Naive thymus-derived CD4-positive, alpha-beta T cell (primary cell): ENCODE measurements around the gene NAALADL2. TPM values are rescaled to one million over a fixed set of nuclear protein-coding genes. Genes with fewer than 3 reads are reported as not detected.

Experiments
- ATAC-seq: fragments of 150-1000 bp; cut with Tn5 transposase; 2 replicates; pipeline ENCODE4 v1.10.0; 2021; ENCODE audit warnings: mild to moderate bottlenecking, moderate library complexity
- CTCF ChIA-PET: fragments of 350-600 bp; sonication (Branson Sonifier 250); formaldehyde crosslinking; loops from one replicate; lab custom pipeline; 2021; ENCODE audit warnings: antibody characterized with exemption; lab: Charles Lee
- POLR2A ChIA-PET: fragments of 350-600 bp; sonication (Branson Sonifier 250); formaldehyde crosslinking; loops from one replicate; lab custom pipeline; 2021; ENCODE audit warnings: antibody characterized with exemption, inconsistent platforms; lab: Charles Lee
- DNase-seq, 9 donors: peaks; one replicate each; pipeline versions ENCODE4 v3.0.0 to v3.0.0-alpha.2; 2020 to 2022; ENCODE audit warnings: mixed read lengths in 1 of 9
- H3K27ac ChIP-seq: one replicate; pipeline ENCODE4 v1.7.0; 2013; ENCODE audit warnings: mild to moderate bottlenecking, low read depth, low read length, moderate library complexity
- H3K27me3 ChIP-seq, 2 donors: one replicate each; pipeline ENCODE4 v1.7.0; 2013; ENCODE audit warnings: low read length in 2 of 2, mild to moderate bottlenecking in 2 of 2, moderate library complexity in 2 of 2; ENCODE audit not compliant: control insufficient read depth in 2 of 2, insufficient read depth in 2 of 2
- H3K36me3 ChIP-seq, 3 experiments: 1 replicate in 2 of 3; 2 replicates in 1 of 3; pipeline ENCODE4 v1.7.0; 2013; ENCODE audit warnings: low read length in 3 of 3, mild to moderate bottlenecking in 3 of 3, moderate library complexity in 1 of 3; ENCODE audit not compliant: insufficient read depth in 3 of 3, control insufficient read depth in 2 of 3
- H3K4me1 ChIP-seq, 2 donors: one replicate each; pipeline ENCODE4 v1.7.0; 2013; ENCODE audit warnings: low read length in 2 of 2, mild to moderate bottlenecking in 2 of 2, moderate library complexity in 1 of 2; ENCODE audit not compliant: control insufficient read depth in 2 of 2, insufficient read depth in 2 of 2
- H3K4me3 ChIP-seq: 2 replicates; pipeline ENCODE4 v1.7.0; 2013; ENCODE audit warnings: mild to moderate bottlenecking, low read length
- H3K9me3 ChIP-seq, 3 experiments: 1 replicate in 2 of 3; 2 replicates in 1 of 3; pipeline ENCODE4 v1.7.0; 2013; ENCODE audit warnings: low read length in 3 of 3; ENCODE audit not compliant: control insufficient read depth in 2 of 3
- H3K27ac Mint-ChIP-seq, 9 donors: one replicate each; pipeline ENCODE4 v1.8.0; 2020 to 2022; ENCODE audit warnings: mixed read lengths in 9 of 9, mild to moderate bottlenecking in 8 of 9, moderate library complexity in 5 of 9, inconsistent platforms in 2 of 9
- H3K27me3 Mint-ChIP-seq, 5 donors: one replicate each; pipeline ENCODE4 v1.8.0; 2021 to 2022; ENCODE audit warnings: mixed read lengths in 5 of 5, mild to moderate bottlenecking in 1 of 5
- H3K36me3 Mint-ChIP-seq, 5 donors: one replicate each; pipeline ENCODE4 v1.8.0; 2020 to 2022; ENCODE audit warnings: mixed read lengths in 5 of 5, mild to moderate bottlenecking in 3 of 5, inconsistent platforms in 1 of 5
- H3K4me1 Mint-ChIP-seq, 7 donors: one replicate each; pipeline ENCODE4 v1.8.0; 2020 to 2022; ENCODE audit warnings: mixed read lengths in 7 of 7, mild to moderate bottlenecking in 3 of 7, inconsistent platforms in 1 of 7
- H3K4me3 Mint-ChIP-seq, 10 donors: one replicate each; pipeline ENCODE4 v1.8.0; 2020 to 2022; ENCODE audit warnings: mild to moderate bottlenecking in 10 of 10, mixed read lengths in 10 of 10, moderate library complexity in 6 of 10, inconsistent platforms in 2 of 10
- H3K9me3 Mint-ChIP-seq, 11 donors: one replicate each; pipeline ENCODE4 v1.8.0; 2020 to 2022; ENCODE audit warnings: mixed read lengths in 11 of 11, mild to moderate bottlenecking in 4 of 11, inconsistent platforms in 1 of 11, moderate library complexity in 1 of 11
- intact Hi-C, 2 donors: fragments of 100-400 bp; cut with micrococcal nuclease; formaldehyde crosslinking; loops; one replicate each; pipeline ENCODE4 v1.15.1; 2023
- polyA plus RNA-seq, 2 donors: library from polyadenylated mRNA; unstranded; fragments of 300-500 nt; fragmentation: Illumina TruSeq; gene quantifications; one replicate each; pipeline ENCODE4 v1.2.3, GENCODE V29; 2021
- total RNA-seq, 6 experiments: library from RNA in 5 of 6; stranded (reverse) in 5 of 6; gene quantifications; 1 replicate in 5 of 6; 2 replicates in 1 of 6; pipeline ENCODE4 v1.2.3 and lab custom pipeline; 2021 to 2026

The NAALADL2 gene
- total and polyA plus RNA-seq, 7 experiments from 2014 or later = 0.76 to 1.4 TPM; not detected in 5

DNA sequence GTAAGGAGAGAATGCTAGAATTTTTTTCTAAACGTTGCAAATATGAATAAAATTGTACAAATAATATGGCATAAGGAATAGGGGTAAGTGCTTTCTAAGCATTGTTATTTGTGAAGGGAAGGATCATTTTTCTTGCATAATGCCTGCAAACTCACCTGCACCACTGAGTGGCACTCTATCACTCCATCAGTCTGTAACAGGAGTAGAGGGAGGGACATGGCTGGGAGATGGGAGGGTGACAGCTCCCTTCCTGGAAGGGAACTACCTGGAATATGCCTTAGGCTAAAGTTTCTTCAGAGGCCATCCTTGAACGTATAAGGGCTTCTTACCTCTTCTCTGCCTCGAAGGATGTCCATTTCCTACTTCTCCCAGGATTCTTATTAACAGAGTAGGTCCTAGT is 3.0 kb downstream of the NAALADL2 start:
- no peaks in the 10 kb centered on the region for H3K27me3 Mint-ChIP-seq
- no peaks in the 10 kb centered on the region for H3K36me3 Mint-ChIP-seq
- no peaks in the 10 kb centered on the region for H3K4me1 Mint-ChIP-seq
- ATAC-seq (no peak), DNase-seq (no peak)
- Histone ChIP-seq H3K4me1 (no peaks in the 10 kb centered on the region), H3K36me3 (no peaks in the 10 kb centered on the region), H3K4me3 (no peak overlapping the region), H3K27me3 (no peaks in the 10 kb centered on the region), H3K9me3 (no peaks in the 10 kb centered on the region), H3K27ac (no peak overlapping the region)
- ChIA-PET POLR2A (no interaction called here), CTCF (no interaction called here)
- H3K4me3 Mint-ChIP-seq = no peak overlapping the region
- peaks cover 0 to 10% (median 0%) of the 10 kb centered on the region in 11 donors for H3K9me3 Mint-ChIP-seq
- intact Hi-C loops = no loop called here
- H3K27ac Mint-ChIP-seq = no peak overlapping the region

- CTCF ChIA-PET = no interaction called here
These were observed 3.5 kb downstream of the NAALADL2 start for GRCh38 chr3:174862666-174863065.

GRCh38 chr3:174863488-174863887 is 4.4 kb downstream of the NAALADL2 start:
- no peaks in the 10 kb centered on the region for H3K36me3 Mint-ChIP-seq
- H3K4me1 ChIP-seq = no peaks in the 10 kb centered on the region
- H3K9me3 Mint-ChIP-seq = peaks cover 0 to 6% (median 0%) of the 10 kb centered on the region in 11 donors
- no peaks in the 10 kb centered on the region for H3K27me3 ChIP-seq
- H3K27me3 Mint-ChIP-seq = no peaks in the 10 kb centered on the region
- H3K4me1 Mint-ChIP-seq = no peaks in the 10 kb centered on the region
- H3K4me3 Mint-ChIP-seq = no peak overlapping the region
- H3K9me3 ChIP-seq = no peaks in the 10 kb centered on the region
- H3K27ac Mint-ChIP-seq = no peak overlapping the region
- POLR2A ChIA-PET = no interaction called here
- H3K36me3 ChIP-seq = no peaks in the 10 kb centered on the region
- H3K27ac ChIP-seq = no peak overlapping the region
- intact Hi-C loops = no loop called here
- CTCF ChIA-PET = no interaction called here
- no peak for DNase-seq
- H3K4me3 ChIP-seq = no peak overlapping the region
- no peak for ATAC-seq

More at GRCh38 chr3:174862666-174863065, 3.5 kb downstream of the NAALADL2 start:
- Mint-ChIP-seq H3K36me3 (no peaks in the 10 kb centered on the region), H3K4me1 (no peaks in the 10 kb centered on the region), H3K9me3 (peaks cover 0 to 10% (median 0%) of the 10 kb centered on the region in 11 donors), H3K27me3 (no peaks in the 10 kb centered on the region), H3K4me3 (no peak overlapping the region), H3K27ac (no peak overlapping the region)
- DNase-seq (no peak), ATAC-seq (no peak)
- Histone ChIP-seq H3K4me1 (no peaks in the 10 kb centered on the region), H3K27me3 (no peaks in the 10 kb centered on the region), H3K4me3 (no peak overlapping the region), H3K36me3 (no peaks in the 10 kb centered on the region), H3K27ac (no peak overlapping the region), H3K9me3 (no peaks in the 10 kb centered on the region)
- POLR2A ChIA-PET = no interaction called here
- intact Hi-C loops = no loop called here

DNA sequence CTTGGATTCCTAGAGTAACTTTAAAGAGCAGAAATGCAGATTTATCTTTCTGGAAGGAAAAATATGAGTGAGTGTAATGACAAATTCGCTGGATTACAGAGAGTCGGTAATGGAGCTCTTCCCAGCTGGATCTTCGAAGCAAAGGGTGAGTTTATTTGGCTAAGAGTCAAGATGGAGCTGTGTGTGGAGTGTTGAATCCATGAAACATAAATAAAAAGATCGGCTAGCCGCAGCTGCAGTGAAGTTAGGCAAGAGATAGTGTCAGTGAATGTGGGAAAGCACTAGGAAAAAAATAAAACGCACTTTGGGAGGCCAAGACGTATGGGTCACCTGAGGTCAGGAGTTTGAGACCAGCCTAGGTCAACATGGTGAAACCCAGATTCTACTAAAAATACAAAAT is 10.3 kb downstream of the NAALADL2 start:
- Mint-ChIP-seq H3K4me3 (no peak overlapping the region), H3K27ac (no peak overlapping the region), H3K27me3 (no peaks in the 10 kb centered on the region), H3K9me3 (peaks cover 0 to 3% (median 0%) of the 10 kb centered on the region in 11 donors), H3K4me1 (no peaks in the 10 kb centered on the region), H3K36me3 (no peaks in the 10 kb centered on the region)
- ATAC-seq = no peak
- ChIA-PET CTCF (no interaction called here), POLR2A (no interaction called here)
- no peaks in the 10 kb centered on the region for H3K27me3 ChIP-seq
- no peaks in the 10 kb centered on the region for H3K4me1 ChIP-seq
- DNase-seq = no peak
- H3K4me3 ChIP-seq = no peak overlapping the region
- intact Hi-C loops = no loop called here
- no peak overlapping the region for H3K27ac ChIP-seq
- H3K9me3 ChIP-seq = no peaks in the 10 kb centered on the region
- no peaks in the 10 kb centered on the region for H3K36me3 ChIP-seq

- Mint-ChIP-seq H3K4me3 (no peak overlapping the region), H3K27ac (no peak overlapping the region), H3K36me3 (no peaks in the 10 kb centered on the region), H3K9me3 (peaks cover 0 to 4% (median 0%) of the 10 kb centered on the region in 11 donors), H3K4me1 (peaks cover 0 to 4% (median 0%) of the 10 kb centered on the region in 7 donors), H3K27me3 (no peaks in the 10 kb centered on the region)
- POLR2A ChIA-PET = no interaction called here
- DNase-seq = no peak
- Histone ChIP-seq H3K36me3 (no peaks in the 10 kb centered on the region), H3K4me1 (no peaks in the 10 kb centered on the region), H3K4me3 (no peak overlapping the region), H3K27me3 (no peaks in the 10 kb centered on the region), H3K27ac (no peak overlapping the region), H3K9me3 (no peaks in the 10 kb centered on the region)
- CTCF ChIA-PET = no interaction called here
- ATAC-seq = no peak
- intact Hi-C loops = no loop called here
These were observed 14.9 kb downstream of the NAALADL2 start for GRCh38 chr3:174873832-174874657.

- Histone ChIP-seq H3K27ac (no peak overlapping the region), H3K4me1 (no peaks in the 10 kb centered on the region), H3K9me3 (no peaks in the 10 kb centered on the region), H3K4me3 (no peak overlapping the region), H3K27me3 (no peaks in the 10 kb centered on the region), H3K36me3 (no peaks in the 10 kb centered on the region)
- DNase-seq = no peak
- intact Hi-C loops = no loop called here
- no peak overlapping the region for H3K27ac Mint-ChIP-seq
- no peaks in the 10 kb centered on the region for H3K27me3 Mint-ChIP-seq
- H3K36me3 Mint-ChIP-seq = no peaks in the 10 kb centered on the region
- no peak overlapping the region for H3K4me3 Mint-ChIP-seq
- H3K9me3 Mint-ChIP-seq = peaks cover 0 to 17% (median 4%) of the 10 kb centered on the region in 11 donors
- ATAC-seq = no peak
- POLR2A ChIA-PET = no interaction called here
- CTCF ChIA-PET = no interaction called here
- H3K4me1 Mint-ChIP-seq = no peaks in the 10 kb centered on the region
These were observed 23.7 kb downstream of the NAALADL2 start for GRCh38 chr3:174882789-174883188.
